Ishikawa (cell line): ENCODE measurements around the gene RIMBP2.

Experiments
- CEBPB ChIP-seq: IDR thresholded peaks from 2 replicates; pipeline ENCODE4 v1.6.1; 2012
- EP300 ChIP-seq: IDR thresholded peaks from 2 replicates; pipeline ENCODE4 v1.6.1; 2012; ENCODE audit warnings: borderline replicate concordance
- FOXM1 ChIP-seq: IDR thresholded peaks from 2 replicates; pipeline ENCODE4 v1.6.1; 2012; ENCODE audit warnings: low read depth, borderline replicate concordance
- MAX ChIP-seq: IDR thresholded peaks from 2 replicates; pipeline ENCODE4 v1.6.1; 2012
- RAD21 ChIP-seq: IDR thresholded peaks from 2 replicates; pipeline ENCODE4 v1.6.1; 2012; ENCODE audit warnings: low read depth
- YY1 ChIP-seq: IDR thresholded peaks from 2 replicates; pipeline ENCODE4 v1.6.1; 2012; ENCODE audit warnings: low read depth

GRCh38 chr12:130669205-130669557 is 46.9 kb downstream of the RIMBP2 start:
- no peak for TF ChIP-seq MAX
- no peak for TF ChIP-seq CEBPB
- no peak for TF ChIP-seq FOXM1
- no peak for TF ChIP-seq EP300
- no peak for TF ChIP-seq YY1
- no peak for TF ChIP-seq RAD21
